GM21717 (cell line): ENCODE measurements around the gene EFHD1.

Experiments used
- ATAC-seq: cut with Tn5 transposase; IDR thresholded peaks from one replicate; pipeline ENCODE4 v1.9.1; 2021; ENCODE audit warnings: mild to moderate bottlenecking, moderate library complexity; ENCODE audit not compliant: unreplicated experiment

Gene EFHD1

GRCh38 chr2:232633413-232634205, at the start of gene EFHD1:
Gene EFHD1, plus strand, starts transcription at chr2:232633604. Its CDS starts 101 bp downstream, at chr2:232633705.
- no peak for ATAC-seq

GRCh38 chr2:232584238-232584637, 49.2 kb upstream of the EFHD1 start:
- ATAC-seq = no peak

- ATAC-seq = no peak
Measured at GRCh38 chr2:232586943-232587505, 46.4 kb upstream of the EFHD1 start.

- no peak for ATAC-seq
Measured at GRCh38 chr2:232587512-232587911, 45.9 kb upstream of the EFHD1 start.

- no peak for ATAC-seq
Measured at GRCh38 chr2:232588031-232588430, 45.4 kb upstream of the EFHD1 start.

- ATAC-seq = no peak
Measured at GRCh38 chr2:232588680-232589585, 44.5 kb upstream of the EFHD1 start.

- no peak for ATAC-seq
Measured at GRCh38 chr2:232592772-232593395, 40.5 kb upstream of the EFHD1 start.

GRCh38 chr2:232593982-232594381, 39.4 kb upstream of the EFHD1 start:
- no peak for ATAC-seq

GRCh38 chr2:232597362-232598079, 35.9 kb upstream of the EFHD1 start:
- no peak for ATAC-seq

- ATAC-seq = no peak
Measured at GRCh38 chr2:232598293-232598692, 35.1 kb upstream of the EFHD1 start.

- ATAC-seq = no peak
Measured at GRCh38 chr2:232600053-232600773, 33.2 kb upstream of the EFHD1 start.

GRCh38 chr2:232603283-232603682, 30.1 kb upstream of the EFHD1 start:
- no peak for ATAC-seq

GRCh38 chr2:232604535-232604934, 28.9 kb upstream of the EFHD1 start:
- no peak for ATAC-seq

- ATAC-seq = no peak
Measured at GRCh38 chr2:232607011-232607410, 26.4 kb upstream of the EFHD1 start.

- no peak for ATAC-seq
Measured at GRCh38 chr2:232609607-232610006, 23.8 kb upstream of the EFHD1 start.

- no peak for ATAC-seq
Measured at GRCh38 chr2:232610081-232610480, 23.3 kb upstream of the EFHD1 start.

GRCh38 chr2:232611061-232611460, 22.3 kb upstream of the EFHD1 start:
- ATAC-seq = no peak

GRCh38 chr2:232611559-232612218, 21.7 kb upstream of the EFHD1 start:
- ATAC-seq = no peak

GRCh38 chr2:232613538-232614134, 19.8 kb upstream of the EFHD1 start:
- ATAC-seq = no peak
